ENCODE measurements around the gene WARS2.

The WARS2 gene

GRCh38 chr1:119040906-119041305 is 99.5 kb downstream of the WARS2 start:
- no peak for TF ChIP-seq CTCF (IDR thresholded peaks at IDR 0.05; ENCODE audit: insufficient read depth, low read length, poor library complexity, severe bottlenecking)
- no peak for DNase-seq (ENCODE audit: extremely low read depth, insufficient read length)
- Histone ChIP-seq H3K36me3 (ENCODE audit: control insufficient read depth, insufficient read depth, low read length) (no peaks in the 10 kb centered on the region), H3K4me3 (replicated peaks; ENCODE audit: low read depth, low read length) (no peak overlapping the region), H3K27me3 (replicated peaks; ENCODE audit: control insufficient read depth, insufficient read depth, low read length) (no peaks in the 10 kb centered on the region)

GRCh38 chr1:119040489-119040888 is 100.0 kb downstream of the WARS2 start:
- TF ChIP-seq CTCF (IDR thresholded peaks at IDR 0.05; ENCODE audit: insufficient read depth, low read length, poor library complexity, severe bottlenecking), result no peak
- Histone ChIP-seq H3K4me3 (replicated peaks; ENCODE audit: low read depth, low read length) (no peak overlapping the region), H3K27me3 (replicated peaks; ENCODE audit: control insufficient read depth, insufficient read depth, low read length) (no peaks in the 10 kb centered on the region), H3K36me3 (ENCODE audit: control insufficient read depth, insufficient read depth, low read length) (no peaks in the 10 kb centered on the region)
- DNase-seq (ENCODE audit: extremely low read depth, insufficient read length), result no peak

- Histone ChIP-seq H3K4me3 (replicated peaks; ENCODE audit: low read depth, low read length) (no peak overlapping the region), H3K36me3 (ENCODE audit: control insufficient read depth, insufficient read depth, low read length) (no peaks in the 10 kb centered on the region), H3K27me3 (replicated peaks; ENCODE audit: control insufficient read depth, insufficient read depth, low read length) (no peaks in the 10 kb centered on the region)
- TF ChIP-seq CTCF (IDR thresholded peaks at IDR 0.05; ENCODE audit: insufficient read depth, low read length, poor library complexity, severe bottlenecking), result no peak
- no peak for DNase-seq (ENCODE audit: extremely low read depth, insufficient read length)
Measured at GRCh38 chr1:119038363-119038762, 102.1 kb downstream of the WARS2 start.

GRCh38 chr1:119034359-119034758 is 106.1 kb downstream of the WARS2 start:
- no peak for DNase-seq (ENCODE audit: extremely low read depth, insufficient read length)
- TF ChIP-seq CTCF (IDR thresholded peaks at IDR 0.05; ENCODE audit: insufficient read depth, low read length, poor library complexity, severe bottlenecking), result no peak
- H3K27me3 ChIP-seq (replicated peaks; ENCODE audit: control insufficient read depth, insufficient read depth, low read length), result no peaks in the 10 kb centered on the region
- H3K4me3 ChIP-seq (replicated peaks; ENCODE audit: low read depth, low read length), result no peak overlapping the region
- no peaks in the 10 kb centered on the region for H3K36me3 ChIP-seq (ENCODE audit: control insufficient read depth, insufficient read depth, low read length)

GRCh38 chr1:119032986-119033385 is 107.5 kb downstream of the WARS2 start:
- TF ChIP-seq CTCF (IDR thresholded peaks at IDR 0.05; ENCODE audit: insufficient read depth, low read length, poor library complexity, severe bottlenecking), result no peak

GRCh38 chr1:119027759-119028158 is 112.7 kb downstream of the WARS2 start:
- H3K36me3 ChIP-seq (ENCODE audit: control insufficient read depth, insufficient read depth, low read length), result no peaks in the 10 kb centered on the region
- TF ChIP-seq CTCF (IDR thresholded peaks at IDR 0.05; ENCODE audit: insufficient read depth, low read length, poor library complexity, severe bottlenecking), result no peak
- H3K27me3 ChIP-seq (replicated peaks; ENCODE audit: control insufficient read depth, insufficient read depth, low read length), result no peaks in the 10 kb centered on the region
- no peak for DNase-seq (ENCODE audit: extremely low read depth, insufficient read length)
- no peak overlapping the region for H3K4me3 ChIP-seq (replicated peaks; ENCODE audit: low read depth, low read length)

More at GRCh38 chr1:119032986-119033385, 107.5 kb downstream of the WARS2 start:
- Histone ChIP-seq H3K4me3 (replicated peaks; ENCODE audit: low read depth, low read length) (no peak overlapping the region), H3K27me3 (replicated peaks; ENCODE audit: control insufficient read depth, insufficient read depth, low read length) (no peaks in the 10 kb centered on the region), H3K36me3 (ENCODE audit: control insufficient read depth, insufficient read depth, low read length) (no peaks in the 10 kb centered on the region)
- peak; percentile 1 for DNase-seq (ENCODE audit: extremely low read depth, insufficient read length)

Data from GM06990 (cell line).